ENCODE data around the gene RSPH1.
"Not testable (repeated sequence)": the region's sequence is repeated elsewhere in the genome, so short reads cannot be mapped to it uniquely, and the experiment has no call there.

The RSPH1 gene

GRCh38 chr21:42486072-42486471, 10.0 kb downstream of the RSPH1 start:
- DNase-seq (ENCODE audit: low read depth): no peak

DNA sequence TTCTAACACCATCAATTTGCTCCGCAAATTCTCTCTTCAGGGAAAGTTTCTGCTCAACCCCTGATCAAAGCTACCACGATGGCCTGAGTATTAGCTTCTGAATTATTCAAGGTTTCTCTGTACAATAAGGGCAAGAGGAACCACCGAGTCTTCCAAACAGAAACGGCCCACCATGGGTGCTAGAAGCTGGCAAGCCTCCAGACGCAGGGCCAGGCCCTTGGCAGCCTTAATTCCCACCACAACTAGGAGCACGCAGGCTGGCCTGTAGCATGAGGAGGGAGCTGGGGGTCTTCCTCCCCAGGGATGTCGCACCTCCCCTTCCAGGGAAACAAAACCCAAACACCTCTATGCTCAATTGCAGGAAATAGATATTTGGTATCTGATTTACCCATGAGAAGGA, 11.1 kb downstream of the RSPH1 start:
- no peak for DNase-seq (ENCODE audit: low read depth)

- DNase-seq (ENCODE audit: low read depth): no peak
Measured at GRCh38 chr21:42481169-42481568, 14.9 kb downstream of the RSPH1 start.

DNA sequence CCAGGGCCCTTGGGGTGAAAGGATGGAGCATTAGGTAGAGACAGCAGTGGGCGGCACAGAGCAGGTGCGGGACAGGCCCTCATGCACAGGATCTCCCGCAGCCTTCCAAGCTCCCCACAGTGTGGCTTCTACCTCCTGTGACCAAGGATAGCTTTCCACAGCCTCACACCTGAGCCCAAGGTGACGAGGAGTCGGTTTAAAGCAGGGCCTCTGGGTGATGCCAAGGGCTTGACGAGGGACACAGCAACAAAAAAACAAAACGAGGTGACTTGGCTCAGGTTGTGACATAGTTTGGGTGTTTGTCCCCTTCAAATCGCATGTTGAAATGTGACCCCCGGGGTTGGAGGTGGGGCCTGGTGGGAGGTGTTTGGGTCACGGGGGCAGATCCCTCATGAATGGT, 15.3 kb downstream of the RSPH1 start:
- DNase-seq (ENCODE audit: low read depth): no peak

DNA sequence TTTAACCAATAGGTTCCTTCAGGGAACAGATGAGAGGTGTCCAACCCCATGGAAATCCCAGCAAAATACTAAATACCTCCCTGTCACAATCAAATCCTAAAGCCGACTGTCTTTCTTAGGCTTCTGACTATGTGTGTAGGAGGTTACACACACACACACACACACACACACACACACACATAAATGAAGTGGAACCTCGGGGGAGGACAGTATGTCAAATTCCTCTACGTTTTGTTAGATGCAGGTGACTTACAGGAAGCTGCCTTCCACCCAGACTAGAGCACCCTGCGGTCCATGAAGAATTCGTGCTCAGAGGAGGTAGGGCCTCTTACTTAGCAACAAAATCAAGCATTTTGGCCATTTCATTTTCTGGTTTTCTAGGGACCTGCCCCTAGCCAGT, 16.4 kb downstream of the RSPH1 start:
- no peak for DNase-seq (ENCODE audit: low read depth)

DNA sequence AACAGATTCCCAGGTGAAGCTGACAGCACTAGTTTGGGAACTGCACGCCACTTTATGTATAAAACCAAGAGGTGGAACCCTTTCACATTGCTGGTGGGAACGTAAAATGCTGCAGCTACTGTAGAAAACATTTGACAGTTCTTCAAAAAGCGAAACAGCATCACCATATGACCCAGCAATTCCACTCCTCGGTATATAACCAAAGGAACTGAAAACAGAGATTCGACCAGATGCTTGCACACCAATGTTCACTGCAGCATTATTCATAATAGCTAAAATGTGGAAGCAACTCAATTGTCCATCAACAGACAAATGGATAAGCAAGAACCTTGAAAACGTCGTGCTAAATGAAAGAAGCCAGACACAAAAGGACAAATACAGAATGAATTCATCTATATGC, 17.5 kb downstream of the RSPH1 start:
- DNase-seq (ENCODE audit: low read depth): no peak

DNA sequence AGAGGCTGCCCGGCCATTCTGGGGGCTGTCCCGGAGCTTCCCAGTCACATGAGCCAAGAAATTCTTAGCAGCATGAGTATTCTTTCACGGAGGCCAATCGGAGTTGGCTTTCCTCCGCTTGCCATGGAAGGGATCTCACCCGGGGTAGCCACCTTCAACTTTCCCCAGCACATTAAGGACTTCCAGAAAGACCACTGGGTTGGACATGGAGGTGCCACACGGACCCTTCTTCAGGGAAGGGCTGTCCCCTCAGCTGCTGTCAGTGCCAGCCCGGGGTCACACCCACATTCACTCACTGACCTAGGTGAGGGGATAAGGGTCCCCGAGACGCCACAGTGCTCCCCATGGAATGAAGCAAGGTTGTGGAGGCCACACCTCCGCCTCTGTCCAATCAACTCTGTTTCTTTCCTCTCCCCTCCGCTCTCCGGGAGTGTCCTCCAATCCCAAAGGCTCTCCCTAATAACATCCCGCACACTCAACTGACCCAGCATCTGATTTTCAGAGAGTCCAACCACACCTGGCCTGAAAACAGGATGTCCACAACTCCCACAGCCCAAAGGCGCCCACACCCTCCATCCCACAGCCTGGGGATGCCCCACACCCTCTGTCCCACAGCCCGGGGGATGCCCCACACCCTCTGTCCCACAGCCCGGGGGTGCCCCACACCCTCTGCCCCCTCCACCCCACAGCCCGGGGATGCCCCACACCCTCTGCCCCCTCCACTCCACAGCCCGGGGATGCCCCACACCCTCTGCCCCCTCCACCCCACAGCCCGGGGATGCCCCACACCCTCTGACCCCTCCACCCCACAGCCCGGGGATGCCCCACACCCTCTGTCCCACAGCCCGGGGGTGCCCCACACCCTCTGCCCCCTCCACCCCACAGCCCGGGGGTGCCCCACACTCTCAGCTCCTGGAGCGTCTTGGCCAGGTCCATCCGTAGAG, 19.4 kb downstream of the RSPH1 start:
- no peak for DNase-seq (ENCODE audit: low read depth)

GRCh38 chr21:42475526-42476387, 20.3 kb downstream of the RSPH1 start:
- DNase-seq (ENCODE audit: low read depth): no peak

GRCh38 chr21:42475036-42475435, 21.0 kb downstream of the RSPH1 start:
- DNase-seq (ENCODE audit: low read depth): peak; percentile 10

DNA sequence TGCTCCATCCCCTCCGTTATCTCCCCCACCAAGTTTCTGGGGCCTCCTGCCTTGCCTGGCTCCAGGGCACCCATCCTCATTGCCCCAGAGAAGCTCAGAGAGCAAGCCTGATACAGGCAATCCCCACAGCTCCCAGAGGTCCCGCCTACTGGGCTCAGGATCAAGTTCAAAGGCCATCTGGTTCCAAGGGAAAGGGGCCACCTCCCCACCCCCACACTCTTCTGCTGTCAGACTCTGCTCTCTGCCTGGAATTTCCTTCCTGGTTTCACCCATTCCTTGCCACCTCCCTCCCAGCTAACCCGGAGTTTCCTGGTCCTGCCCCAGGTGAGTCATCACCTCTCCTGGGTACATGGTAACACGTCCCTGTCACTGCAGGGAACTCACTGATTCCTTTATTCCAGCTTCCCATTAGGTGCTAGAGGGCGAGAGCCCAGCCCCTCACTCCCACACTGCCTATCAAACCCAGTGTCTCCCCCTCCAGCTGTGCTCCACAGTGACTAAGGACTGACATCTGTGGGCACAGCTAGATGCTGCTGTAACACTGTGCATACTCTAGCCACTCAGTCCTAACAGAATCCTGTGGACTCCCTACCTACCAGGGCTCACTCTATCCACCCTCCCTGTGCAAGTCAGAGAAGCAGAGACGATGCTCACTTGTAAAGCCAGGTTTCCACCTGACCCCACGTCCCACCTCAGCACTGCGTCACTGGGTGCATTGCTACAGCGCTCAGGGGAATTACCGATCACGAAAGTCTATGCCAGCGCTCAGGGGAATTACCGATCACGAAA, 21.8 kb downstream of the RSPH1 start:
- peak; percentile 19 for DNase-seq (ENCODE audit: low read depth)

DNA sequence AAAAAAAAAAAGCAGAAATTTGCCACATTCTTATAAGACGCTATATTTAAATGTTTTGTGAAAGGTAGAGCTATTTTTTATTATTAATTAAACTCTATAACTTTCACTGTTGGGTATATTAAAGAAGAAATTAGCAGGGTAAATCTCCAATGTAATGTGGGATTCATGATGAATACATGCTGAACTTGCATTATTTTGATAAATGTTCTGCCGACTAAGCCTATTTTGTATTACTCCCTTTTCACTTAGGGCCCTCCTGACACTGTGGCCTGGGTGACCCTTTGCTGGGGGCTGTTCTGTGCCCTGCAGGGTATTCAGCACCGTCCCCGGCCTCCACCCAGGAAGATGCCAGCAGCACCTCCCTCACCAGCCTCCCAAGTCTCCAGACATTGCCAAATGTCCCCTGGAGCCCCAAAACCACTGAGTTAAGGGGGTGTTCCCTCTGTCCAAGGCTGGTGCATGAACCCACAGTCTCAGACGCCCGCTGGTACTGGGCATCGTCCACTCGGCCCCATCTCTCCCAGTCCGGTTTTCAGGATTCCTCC, 22.5 kb downstream of the RSPH1 start:
- DNase-seq (ENCODE audit: low read depth): no peak

GRCh38 chr21:42472521-42472920, 23.5 kb downstream of the RSPH1 start:
- DNase-seq (ENCODE audit: low read depth): no peak

- no peak for DNase-seq (ENCODE audit: low read depth)
Measured at GRCh38 chr21:42471716-42472330, 24.2 kb downstream of the RSPH1 start.

DNA sequence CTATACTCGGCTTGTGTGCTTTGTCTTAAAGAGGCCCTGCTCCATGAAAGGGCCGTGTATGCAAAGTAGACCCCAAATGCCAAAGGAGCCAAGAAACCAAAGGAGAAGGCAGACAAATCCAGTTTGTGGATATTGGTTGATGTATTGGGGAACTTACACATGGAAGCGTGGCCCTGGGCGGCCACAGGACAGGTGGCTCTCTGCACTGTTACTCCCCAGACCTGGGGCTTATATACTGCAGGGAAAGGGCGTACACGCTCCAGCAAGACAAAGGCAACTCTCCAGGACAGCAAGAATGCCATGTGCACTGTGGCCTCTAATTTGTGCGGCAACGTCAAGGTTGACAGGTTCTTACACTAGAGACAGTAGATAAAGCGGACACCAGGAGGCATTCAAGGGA, 24.8 kb downstream of the RSPH1 start:
- no peak for DNase-seq (ENCODE audit: low read depth)

GRCh38 chr21:42469726-42470125, 26.3 kb downstream of the RSPH1 start:
- not testable (repeated sequence) for DNase-seq (ENCODE audit: low read depth)

GRCh38 chr21:42469272-42469671, 26.8 kb downstream of the RSPH1 start:
- DNase-seq (ENCODE audit: low read depth): no peak

GRCh38 chr21:42468491-42469131, 27.4 kb downstream of the RSPH1 start:
- DNase-seq (ENCODE audit: low read depth): peak; percentile 1

DNA sequence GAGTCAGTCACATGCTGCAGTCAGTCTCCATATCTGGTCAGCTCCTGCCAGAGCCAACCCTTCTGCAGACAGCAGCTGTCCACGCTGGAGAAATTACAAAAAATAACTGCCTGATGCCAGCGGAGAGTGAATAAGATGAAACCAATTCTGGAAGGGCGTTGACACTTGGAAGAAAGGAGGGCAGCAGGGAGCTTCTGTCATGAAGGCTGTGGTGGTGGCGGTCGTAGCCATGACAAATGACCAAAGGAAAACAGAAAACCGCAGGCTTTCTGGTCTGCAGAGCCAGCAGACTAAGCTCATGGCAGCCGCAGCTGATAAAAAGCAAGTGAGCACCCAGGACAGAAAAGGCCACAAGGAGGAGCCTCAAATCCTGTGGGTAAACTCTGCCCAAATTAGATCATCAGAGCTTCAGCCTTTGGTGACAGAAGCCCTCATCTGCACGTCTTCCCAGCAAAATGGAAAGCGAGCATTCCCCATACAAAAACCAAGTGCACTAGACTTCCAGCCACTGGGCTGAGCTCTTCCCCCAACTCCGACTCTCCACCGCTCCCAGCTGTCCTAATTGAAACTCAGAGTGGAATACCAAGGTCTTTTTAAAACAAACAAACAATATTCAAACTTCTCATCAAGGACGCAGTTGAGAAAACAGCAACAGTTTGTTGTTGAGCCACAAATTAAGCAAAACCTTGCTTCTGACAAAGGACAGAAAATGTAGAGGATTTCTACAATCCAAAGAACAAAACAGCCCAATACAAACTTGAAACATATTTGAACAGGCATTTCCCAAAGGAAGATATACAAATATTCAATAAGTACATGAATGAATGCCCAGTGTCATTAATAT, 28.7 kb downstream of the RSPH1 start:
- DNase-seq (ENCODE audit: low read depth): peak; percentile 4

- DNase-seq (ENCODE audit: low read depth): no peak
Measured at GRCh38 chr21:42466700-42467099, 29.3 kb downstream of the RSPH1 start.

GRCh38 chr21:42465803-42466127, 30.3 kb downstream of the RSPH1 start:
- no peak for DNase-seq (ENCODE audit: low read depth)
